ENCODE data around the gene ZNF335.
"Not testable (repeated sequence)": the region's sequence is repeated elsewhere in the genome, so short reads cannot be mapped to it uniquely, and the experiment has no call there.

The ZNF335 gene

DNA sequence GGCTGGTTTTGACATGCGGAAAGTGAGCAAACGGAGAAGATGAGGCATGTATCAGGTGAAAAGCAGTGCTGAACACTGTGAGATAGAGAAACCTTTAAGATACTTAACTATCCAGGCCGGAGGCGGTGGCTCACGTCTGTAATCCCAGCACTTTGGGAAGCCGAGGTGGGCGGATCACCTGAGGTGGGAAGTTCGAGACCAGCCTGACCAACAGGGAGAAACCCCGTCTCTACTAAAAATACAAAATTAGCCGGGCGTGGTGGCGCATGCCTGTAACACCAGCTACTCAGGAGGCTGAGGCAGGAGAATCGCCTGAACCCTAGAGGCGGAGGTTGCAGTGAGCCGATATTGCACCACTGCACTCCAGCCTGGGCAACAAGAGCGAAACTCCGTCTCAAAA is 40.3 kb downstream of the ZNF335 start:
- DNase-seq, result not testable (repeated sequence)

DNA sequence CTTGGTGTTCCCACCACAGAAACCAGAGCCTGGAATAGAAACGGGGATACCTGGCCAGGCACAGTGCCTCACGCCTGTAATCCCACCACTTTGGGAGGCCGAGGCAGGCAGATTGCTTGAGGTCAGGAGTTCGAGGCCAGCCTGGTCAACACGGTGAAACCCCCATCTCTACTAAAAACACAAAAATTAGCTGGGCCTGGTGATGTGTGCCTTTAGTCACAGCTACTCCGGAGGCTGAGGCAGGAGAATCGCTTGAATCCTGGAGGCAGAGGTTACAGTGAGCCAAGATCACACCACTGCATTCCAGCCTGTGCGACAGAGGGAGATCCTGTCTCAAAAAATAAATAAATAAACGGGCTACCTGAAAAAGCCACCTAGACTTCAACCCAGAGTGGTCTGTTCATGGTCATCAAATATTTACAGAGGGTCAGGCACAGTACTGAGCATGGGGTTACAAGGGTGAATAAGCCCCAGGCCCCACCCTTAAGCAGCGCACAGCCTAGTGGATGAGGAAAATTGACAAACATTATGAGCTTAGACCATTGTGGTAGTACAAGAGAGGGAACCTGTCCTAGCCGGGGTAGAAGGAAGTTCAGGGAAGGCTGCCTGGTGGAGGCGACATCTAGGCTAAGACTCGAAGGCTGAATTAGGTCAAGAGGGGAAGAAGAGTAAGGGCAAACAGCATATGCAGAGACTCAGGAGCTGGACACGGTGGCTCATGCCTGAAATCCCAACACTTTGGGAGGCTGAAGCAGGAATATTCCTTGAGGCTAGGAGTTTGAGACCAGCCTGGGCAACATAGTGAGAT is 44.7 kb downstream of the ZNF335 start:
- no peak for DNase-seq

DNA sequence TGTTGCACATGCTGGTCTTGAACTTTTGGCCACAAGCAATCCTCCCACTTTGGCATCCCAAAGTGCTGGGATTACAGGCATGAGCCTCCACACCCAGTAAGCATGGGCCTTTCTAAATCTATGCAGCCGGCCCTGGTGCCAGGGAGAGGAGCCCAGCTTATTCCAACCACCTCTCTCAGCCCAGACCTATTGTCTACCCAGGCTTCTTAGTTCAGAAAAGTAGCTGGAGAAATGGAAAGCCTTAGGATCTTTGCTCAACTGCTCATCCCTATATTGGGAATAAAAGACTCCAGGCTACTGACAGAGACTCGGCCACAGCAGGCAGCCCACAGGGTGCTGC is 45.3 kb downstream of the ZNF335 start:
- DNase-seq, result no peak

DNA sequence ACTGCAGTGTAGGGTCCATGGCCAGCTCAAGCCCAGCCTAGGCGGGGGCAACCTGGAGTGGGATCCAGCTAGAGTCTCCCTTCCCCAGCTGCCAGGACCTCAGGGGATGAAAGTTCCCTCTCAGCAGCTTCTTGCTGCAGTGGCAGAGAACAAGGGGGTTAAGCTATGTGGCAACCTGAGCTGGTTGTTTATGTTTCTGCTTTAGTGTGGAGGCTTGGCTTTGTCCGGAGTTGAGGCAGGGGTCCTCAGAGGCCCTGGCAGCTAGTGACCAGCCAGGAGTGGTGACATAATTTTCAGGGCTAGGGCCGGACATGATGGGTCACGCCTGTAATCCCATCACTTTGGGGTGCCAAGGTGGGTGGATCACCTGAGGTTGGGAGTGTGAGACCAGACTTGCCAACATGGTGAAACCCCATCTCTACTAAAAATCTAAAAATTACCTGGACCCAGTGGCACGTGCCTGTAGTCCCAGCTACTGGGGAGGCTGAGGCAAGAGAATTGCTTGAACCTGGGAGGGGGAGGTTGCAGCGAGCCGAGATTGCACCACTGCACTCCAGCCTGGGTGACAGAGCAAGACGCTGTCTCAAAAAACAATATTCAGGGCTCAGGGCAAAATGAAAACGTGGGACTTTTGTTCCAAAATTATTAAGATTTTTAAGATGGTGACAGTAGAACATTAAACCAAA is 46.0 kb downstream of the ZNF335 start:
- DNase-seq, result no peak

DNA sequence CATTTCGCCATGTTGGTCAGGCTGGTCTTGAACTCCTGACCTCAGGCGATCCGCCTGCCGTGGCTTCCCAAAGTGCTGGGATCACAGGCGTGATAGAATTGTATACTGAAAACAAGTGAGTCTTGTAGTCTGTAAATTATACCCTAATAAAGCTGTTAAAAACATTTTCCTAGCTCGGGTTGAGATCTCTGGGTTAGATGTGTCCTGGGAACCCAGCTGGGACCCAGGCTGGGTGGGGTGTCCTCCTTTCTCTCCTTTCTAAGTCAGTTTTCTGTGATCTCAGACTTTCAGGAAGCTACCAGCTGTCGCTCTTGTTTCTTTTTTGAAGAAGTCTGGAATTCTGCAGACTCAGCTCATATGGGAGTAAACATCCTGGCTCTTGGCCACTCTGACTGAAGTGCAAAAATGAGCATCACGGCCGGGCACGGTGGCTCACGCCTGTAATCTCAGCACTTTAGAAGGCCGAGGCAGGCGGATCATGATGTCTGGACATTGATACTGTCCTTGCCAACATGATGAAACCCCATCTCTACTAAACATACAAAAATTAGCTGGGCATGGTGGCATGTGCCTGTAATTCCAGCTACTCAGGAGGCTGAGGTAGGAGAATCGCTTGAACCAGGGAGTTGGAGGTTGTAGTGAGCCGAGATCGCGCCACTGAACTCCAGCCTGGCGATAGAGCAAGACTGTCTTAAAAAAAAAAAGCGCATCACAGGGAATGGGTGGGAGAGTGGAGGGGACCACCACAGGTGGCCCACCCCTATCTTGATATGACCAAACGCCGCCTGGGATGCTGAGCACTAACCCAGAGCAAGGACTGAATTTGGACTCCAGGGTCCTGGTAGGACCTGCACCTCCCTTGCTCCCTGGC is 47.4 kb downstream of the ZNF335 start:
- DNase-seq, result no peak

DNA sequence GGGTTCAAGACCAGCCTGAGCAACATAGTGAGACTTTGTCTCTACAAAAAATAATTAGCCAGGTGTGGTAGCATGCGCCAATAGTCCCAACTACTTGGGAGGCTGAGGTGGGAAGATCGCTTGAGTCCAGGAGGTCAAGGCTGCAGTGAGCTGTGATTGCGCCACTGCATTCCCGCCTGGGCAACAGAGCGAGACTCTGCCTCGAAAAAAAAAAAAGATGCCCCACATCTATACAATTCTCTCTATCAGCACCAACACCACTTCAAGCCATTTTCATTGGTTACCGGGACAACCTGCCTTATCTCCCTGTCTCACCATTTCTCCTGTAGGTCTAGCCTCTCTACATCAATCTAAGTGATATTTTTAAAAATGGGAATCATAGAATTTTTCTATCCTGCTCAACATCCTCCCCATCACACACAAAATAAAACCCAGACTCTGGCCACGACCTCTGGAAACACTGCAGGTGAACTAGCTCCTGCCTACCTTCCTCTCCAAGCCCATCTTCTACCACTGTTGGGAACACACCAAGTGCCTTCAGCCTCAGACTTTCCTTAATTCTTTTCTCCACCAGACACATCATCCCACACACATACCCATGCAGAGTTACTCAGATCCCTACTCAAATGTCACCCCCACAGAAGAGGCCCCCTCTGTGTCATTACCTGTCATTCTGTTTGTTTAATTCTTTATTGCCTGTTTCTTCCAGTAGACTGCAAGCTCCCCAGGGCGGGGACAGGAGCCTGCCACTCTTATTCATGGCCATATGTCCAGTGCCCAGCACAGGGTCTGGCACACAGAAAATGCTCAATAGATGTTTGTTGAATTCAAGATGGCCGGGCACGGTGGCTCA is 50.4 kb downstream of the ZNF335 start:
- DNase-seq, result no peak

DNA sequence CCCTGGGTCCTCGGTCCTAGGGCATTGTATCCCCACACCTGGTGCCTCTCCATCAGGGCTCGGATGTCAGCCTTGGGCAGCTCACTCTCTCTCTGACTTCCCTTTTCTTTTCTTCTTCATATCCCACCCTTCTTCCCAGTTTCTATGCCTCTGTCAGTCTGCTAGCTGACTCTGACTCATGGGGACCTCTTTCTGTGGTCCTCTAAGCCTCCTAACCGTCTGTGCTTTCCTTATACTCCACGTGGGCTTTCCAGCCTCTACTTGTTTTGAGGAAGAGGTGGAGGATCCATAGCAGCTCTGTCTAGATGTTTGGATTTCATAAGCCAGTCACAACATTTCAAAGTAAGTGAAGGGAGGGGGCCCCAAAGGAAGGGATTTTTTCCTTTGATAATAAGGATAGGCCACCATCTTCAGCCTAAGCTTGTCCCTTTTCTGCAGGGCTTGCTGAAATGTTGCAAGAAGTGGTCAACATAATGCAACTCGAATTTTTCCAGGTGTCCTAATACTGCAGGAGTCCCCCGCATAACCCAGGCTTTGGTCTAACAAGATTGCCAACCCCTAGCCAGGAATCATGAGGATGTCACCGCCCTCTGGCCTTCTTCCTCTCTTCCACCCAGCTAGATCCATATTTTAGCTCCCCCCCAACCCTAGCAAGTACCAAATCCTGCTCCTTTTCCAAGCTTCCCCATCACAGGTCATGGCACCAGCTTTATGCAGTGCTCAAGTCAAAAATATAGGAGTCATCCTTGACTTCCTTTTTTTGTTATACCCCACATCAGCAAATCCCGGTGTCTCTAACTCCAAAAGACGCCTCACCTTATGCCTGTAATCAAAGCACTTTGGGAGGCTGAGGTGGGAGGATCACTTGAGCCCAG is 51.3 kb downstream of the ZNF335 start:
- DNase-seq, result no peak

DNA sequence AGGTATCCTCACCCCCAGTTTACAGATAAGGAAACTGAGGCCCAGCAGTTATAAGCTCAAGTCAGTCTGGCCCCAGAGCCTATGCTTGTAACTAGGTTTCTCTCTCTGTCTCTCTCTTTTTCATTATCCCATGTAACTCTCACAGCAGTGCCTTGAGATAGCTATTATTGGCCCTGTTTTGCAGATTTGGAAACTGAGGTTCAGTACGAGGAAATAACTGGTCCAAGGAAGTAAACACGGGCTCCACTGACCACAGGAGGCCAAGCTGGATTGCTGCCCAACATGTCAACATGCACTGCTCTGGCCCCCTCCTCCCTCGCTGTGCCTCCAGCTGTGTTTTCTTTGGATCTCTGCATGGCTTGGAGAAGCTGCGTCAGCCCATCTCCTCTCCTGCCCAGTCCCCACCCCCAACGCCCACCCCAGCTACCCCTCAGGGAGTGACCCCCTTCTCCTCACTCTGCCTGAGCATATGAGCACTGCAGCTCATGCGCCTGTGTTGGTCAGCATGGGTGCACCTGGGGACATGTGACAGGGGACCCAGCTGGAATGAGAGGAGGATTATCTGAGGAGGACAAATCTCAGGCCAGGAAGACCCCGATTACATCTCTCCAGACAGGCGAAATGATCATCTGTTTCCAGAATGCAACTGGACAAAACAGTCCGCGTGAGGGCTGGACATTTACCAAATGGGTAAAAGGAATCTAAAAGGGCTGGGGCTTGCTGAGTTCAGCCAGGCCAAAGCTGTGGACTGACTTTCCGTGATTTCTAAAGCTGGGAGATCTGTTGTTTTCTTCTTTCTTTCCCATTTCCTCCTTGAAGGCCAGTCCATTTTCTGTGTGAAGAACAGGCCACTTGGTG is 52.2 kb downstream of the ZNF335 start:
- no peak for DNase-seq

DNA sequence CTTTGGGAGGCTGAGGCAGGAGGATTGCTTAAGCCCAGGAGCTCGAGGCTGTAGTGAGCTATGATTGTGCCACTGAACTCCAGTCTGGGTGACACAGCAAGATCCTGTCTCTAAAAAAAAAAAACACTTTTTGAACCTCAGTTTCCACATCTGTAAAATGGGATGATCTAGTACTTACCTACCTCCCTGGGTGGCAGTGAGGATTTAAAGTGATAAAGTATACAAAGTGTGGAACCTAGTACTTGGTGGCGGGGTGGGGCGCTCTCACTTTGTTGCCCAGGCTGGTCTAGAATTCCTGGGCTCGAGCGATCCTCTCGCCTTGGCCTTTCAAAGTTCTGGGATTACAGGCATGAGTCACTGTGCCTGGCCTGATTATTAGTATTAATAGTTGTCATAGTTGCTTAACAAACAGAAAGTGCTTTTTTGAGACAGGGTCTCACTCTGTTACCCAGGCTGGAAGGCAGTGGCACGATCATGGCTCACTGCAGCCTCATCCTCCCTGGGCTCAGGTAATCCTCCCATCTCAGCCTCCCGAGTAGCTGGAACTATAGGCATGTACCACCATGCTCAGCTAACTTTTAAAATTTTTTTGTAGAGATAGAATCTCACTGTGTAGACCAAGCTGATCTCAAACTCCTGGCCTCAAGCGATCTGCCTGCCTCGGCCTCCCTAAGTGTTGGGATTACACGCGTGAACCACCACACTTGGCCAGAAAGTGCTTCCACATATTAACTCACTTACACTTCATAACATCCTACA is 53.0 kb downstream of the ZNF335 start:
- DNase-seq, result no peak

DNA sequence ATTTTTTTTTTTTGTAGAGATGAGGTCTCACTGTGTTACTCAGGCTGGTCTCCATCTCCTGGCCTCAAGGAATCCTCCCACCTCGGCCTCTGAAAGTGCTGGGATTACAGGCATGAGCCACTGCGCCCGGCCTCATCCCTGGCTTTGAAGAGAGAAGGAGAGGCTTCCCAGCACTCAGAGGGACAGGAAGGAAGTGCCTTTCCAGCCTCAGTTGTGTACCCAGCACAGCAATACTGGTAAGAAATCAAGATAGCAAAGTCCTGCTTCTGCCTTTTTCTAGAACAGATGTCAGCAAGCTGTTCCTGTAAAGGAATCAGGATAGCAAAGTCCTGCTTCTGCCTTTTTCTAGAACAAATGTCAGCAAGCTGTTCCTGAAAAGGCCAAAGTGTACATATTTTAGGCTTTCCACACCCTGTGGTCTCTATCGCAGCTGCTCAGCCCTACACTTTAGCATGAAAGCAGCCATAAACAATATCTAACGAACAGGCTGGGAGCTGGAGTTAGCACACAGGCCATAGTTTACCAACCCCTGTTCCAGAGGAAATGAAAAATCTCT is 53.7 kb downstream of the ZNF335 start:
- DNase-seq, result no peak

DNA sequence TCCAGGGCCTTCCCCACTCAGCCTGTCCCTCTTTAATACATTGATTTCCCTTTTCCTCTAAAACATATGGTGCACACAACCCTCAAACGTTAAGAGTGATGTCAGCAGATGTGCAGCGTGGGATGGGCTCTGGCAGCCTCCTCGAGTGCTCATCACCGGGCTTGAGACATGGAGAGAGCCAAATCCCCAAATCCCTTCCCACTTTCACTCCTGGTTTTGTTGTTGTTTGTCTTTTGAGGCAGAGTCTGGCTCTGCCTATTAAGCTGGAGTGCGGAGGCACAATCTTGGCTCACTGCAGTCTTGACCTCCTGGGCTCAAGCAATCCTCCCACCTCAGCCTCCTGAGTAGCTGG is 54.2 kb downstream of the ZNF335 start:
- DNase-seq, result no peak

DNA sequence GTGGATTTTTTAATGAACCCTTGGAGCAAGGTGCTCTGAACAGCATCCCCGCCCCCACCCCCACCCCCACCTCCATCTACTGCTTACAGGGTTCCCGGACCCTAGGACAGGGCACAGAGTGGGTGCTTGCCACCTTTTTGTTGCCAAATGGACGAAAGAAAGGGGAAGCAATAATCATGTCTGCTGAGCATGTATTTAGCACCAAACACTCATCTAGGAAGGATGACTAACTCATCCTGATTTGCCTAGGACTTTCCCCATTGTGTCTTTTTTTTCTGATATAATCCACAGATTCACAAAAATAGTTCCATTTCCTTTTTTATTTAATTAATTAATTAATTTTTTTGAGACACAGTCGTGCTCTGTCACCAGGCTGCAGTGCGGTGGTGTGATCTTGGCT is 58.9 kb downstream of the ZNF335 start:
- DNase-seq, result no peak

DNA sequence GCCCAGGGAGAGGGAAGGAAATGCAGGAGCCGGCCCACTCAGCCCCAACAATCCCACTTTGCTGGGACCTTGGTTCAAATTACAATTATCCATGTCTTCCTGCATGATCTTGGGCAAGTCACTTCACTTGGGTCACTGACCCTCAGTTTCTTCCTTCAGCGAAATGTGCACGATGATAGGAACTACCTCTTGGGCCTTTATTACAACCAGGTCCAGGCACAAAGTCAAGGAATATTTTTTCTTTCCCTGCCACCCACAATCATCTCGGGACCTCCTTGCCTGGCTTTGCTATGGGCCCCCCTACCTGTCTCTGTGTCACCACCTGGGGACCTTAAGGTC is 59.7 kb downstream of the ZNF335 start:
- DNase-seq, result no peak

DNA sequence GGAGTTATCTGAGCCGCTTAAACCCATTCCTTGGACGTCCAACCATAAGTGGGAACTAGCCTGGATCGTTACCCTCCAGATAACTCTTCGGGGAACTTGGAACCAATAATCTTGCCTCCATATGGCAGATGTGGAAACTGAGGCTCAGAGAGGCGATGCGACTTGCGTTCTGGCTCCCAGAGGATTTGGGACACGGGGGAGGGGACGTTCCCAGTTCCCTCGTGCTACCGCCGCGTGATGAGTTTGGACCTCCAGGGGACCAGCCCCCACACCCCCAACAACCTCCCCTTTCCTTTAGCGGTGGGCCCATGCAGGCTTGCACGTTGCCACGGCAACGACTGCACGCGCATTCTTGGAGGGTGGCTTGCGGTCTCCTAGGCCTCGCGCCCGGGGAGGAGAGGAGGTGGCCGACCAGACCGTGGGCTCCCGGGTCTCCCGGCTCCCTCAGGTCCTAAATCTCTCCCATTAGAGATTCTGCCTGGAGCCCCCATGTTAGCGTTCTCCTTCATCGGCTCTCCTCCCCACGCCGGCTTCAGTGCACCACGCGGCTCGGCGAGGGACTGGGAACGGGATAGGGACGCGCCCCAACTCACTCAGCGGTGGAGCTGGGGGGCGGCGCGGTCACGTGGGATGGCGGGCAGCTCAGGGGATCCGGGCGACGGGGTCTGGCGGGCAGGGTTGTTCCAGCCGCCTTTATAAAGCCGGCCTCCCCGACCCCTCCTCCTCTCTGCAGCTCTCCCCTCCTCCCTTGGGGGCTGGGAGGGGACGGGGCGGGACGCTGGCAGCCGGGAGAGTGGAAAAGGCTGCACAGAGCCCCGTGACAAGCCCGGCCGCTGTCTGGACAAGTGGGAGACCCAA is 60.3 kb downstream of the ZNF335 start, which contains the start of gene PLTP:
PLTP (minus strand) TSS at position 670 of the 858 bp plus-strand sequence. CDS start 703 bp downstream, outside the sequence.
- peak; percentile 25 for DNase-seq

DNA sequence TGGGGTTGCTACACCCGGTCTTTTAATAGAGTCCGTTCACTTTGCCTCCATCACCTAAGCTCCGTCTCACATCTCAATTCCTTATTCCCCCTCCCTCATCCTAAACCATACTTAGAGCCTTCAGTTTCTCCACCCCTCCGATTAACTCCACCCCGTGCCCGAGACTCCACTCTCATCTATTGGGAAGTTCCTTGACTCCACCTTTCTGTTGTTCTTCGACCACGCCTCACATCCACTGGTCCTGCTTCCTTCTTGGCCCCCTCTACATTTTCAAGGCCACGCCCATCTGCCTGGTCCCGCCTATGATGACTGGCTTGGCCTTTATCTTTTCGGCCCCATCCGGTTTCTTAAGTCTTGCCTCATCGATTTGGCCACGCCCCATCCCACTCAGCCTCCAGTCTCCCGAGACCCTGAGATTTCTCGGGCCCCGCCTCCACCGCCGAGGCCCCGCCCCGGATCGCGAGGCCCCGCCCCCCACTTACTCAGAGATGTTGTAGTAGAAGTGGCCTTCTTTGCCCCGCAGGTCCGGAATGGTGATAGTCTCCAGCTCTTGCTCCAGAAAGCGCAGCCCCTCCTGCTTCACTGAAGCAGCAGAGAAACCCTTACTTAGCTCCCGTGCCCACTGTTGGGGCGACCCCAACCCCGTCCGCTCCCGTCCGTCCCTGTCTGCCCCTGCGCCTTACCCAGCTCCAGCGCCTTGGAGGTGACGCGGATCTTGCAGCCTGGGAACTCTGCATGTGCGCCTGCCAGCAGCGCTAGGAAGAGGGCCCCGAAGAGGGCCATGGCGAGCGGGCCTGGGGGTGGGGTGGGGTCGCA is 61.1 kb downstream of the ZNF335 start:
- peak; percentile 91 for DNase-seq

DNA sequence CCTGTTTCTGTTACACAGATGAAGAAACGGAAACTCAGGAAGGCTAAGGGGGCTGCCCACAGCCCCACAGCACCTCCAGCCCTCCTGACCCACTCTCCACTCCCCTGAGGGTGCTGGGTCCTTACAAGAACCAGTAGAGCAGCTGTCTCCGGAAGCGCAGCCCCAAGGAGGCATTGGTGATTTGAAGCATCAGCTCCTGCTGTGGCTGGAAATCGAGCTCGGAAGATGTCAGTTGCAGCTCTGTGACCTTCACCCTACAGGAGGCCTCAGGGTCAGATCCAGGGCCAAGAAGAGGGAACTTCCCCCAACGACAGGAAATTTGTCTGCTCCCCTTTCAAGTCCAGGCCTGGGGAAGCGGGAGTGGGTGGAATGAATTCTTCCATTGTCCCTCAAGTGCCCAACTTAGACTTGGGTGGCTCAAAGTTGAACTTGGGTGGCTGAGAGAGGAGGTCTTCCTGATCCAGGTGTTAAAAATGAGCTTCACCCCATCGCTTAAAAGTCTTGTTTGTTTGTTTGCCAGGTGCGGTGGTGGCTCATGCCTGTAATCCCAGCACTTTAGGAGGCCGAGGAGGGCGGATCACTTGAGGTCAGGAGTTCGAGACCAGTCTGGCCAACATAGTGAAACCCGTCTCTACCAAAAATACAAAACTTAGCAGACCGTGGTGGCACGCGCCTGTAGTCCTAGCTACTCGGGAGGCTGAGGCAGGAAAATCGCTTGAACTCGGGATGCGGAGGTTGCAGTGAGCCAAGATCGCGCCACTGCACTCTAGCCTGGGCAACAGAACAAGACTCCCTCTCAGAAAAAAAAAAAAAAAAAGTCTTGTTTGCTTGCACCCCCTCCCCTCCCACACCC is 62.0 kb downstream of the ZNF335 start:
- DNase-seq, result no peak

DNA sequence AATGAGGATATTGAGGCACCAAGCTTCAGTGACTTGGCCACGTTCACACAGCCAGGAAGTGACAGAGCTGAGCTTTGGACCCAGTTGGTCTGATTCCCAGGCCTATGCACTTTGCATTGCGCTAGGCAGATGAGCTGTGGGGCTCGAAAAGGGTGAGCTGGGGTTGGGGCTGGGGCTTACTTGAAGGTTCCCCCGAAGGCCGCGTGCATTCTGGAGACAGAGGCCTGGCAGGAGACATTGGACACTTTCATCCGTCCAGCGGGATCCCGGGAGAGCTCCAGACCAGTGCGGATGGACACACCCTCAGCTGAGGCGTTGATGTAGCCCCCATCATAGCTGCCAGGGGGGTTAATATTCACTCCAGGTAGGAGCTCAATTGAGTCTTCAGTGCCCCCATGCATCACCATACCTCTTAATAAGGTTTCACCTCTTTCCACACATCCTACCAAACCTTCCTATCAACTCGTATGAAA is 62.6 kb downstream of the ZNF335 start:
- no peak for DNase-seq
